Stimulated activated CD4-positive, alpha-beta T cell treated with anti-CD3 and anti-CD28 coated beads, Interleukin-15, amount 100 ng/mL, for 1 hour (primary cell): ENCODE measurements around the gene EIF3B.
"Not testable (repeated sequence)": the region's sequence is repeated elsewhere in the genome, so short reads cannot be mapped to it uniquely, and the experiment has no call there.

Experiments used
- DNase-seq, 2 donors: peaks; one replicate each; pipeline ENCODE4 v3.0.0-alpha.2; 2020; ENCODE audit warnings: low read depth in 1 of 2, low spot score in 1 of 2

The EIF3B gene

DNA sequence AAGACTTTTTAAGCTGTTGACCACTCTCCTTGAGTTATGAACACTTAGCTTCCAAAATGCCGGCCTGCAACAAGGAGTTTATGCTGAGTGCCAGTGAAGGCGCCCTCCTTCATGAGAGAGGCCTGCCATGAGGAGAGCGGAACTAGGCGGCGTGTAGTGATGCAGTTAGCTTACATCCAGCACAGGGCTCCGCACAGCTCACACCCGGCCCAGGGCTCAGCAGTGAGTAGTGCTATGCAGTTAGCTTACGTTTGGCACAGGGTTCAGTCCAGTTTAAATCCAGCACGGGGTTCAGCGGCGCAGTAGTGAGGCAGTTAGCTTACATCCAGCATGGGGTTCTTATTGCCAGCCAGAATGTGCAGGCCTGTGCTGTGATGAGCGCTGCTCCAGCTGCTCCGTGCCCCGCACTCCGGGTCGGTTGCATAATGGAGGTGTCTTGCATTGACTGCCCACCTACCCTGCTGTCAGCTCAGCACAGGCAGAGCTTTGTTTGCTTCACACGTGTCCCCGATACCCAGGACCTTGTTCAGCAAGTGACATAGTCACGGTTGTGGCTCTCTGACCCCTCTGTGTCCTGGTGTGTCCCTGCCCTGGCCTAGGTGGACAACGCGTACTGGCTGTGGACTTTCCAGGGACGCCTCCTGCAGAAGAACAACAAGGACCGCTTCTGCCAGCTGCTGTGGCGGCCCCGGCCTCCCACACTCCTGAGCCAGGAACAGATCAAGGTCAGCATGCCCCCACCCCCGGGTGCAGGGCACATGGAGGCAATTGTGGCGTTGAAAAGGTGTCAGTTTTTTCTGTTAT, 21.9 kb downstream of the EIF3B start:
- DNase-seq = no peak

- DNase-seq = not testable (repeated sequence)
Measured at GRCh38 chr7:2377492-2377891, 22.9 kb downstream of the EIF3B start.

DNA sequence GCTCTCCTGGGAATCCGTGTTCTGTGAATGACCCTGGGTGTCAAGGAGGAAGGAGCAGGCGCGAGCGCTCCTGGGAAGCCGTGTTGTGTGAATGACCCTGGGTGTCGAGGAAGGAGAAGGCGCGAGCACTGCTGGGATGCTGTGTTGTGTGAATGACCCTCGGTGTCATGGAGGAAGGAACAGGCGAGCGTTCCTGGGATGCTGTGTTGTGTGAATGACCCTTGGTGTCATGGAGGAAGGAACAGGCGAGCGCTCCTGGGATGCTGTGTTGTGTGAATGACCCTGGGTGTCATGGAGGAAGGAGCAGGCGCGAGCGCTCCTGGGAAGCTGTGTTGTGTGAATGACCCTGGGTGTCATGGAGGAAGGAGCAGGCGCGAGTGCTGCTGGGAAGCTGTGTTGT, 23.5 kb downstream of the EIF3B start:
- DNase-seq = not testable (repeated sequence)

- DNase-seq = no peak
Measured at GRCh38 chr7:2379161-2379560, 24.5 kb downstream of the EIF3B start.

DNA sequence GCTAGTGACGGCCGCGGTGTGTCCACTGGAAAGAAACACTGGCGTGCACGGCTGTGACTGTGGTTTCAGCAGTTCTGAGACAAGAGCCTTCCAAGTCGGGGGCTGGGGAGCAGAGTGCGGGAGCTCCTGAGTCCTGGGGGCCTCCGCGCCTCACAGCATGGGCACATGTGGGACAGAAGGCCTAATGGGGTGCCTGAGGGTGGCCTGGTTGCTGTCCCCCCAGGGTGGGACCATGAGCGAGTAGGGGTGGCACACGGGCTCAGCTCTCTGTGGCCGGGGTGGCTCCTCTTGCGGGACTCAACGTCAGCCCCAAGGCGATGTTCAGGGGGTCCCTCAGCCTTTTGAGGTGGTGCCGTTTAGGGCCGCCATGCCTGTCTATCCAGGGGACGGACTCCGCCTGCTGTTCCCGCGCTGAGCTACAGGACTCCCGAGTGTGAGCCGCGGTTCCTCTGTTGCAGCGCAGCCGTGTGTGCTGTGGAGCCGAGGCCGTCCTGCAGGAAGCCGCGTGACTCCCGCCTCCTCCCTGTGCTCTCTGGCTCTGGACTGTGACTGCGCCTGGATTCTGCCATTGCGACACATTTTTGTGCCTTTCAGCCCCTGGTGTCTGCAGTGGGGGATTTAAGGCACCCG, 25.3 kb downstream of the EIF3B start:
- DNase-seq = no peak

DNA sequence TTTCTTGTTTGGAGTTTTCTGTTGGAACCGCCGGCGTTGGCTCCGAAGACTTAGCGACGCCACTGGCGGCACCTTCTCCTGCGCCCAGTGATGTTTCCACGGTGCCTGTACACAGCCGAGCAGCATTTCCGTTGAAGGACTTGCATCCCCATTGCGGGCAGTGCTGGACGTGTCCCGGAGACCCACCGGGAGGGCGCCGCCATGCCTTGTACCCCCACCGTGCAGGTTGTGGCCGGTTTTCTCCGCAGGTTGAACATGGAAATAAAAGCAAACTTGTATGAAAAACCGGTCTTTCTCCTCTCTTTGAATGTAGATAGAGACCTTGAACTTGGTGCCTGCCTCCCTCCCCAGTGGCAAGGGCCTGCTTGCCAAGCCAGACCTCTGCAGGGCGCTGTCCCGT, 25.8 kb downstream of the EIF3B start:
- DNase-seq = no peak

DNA sequence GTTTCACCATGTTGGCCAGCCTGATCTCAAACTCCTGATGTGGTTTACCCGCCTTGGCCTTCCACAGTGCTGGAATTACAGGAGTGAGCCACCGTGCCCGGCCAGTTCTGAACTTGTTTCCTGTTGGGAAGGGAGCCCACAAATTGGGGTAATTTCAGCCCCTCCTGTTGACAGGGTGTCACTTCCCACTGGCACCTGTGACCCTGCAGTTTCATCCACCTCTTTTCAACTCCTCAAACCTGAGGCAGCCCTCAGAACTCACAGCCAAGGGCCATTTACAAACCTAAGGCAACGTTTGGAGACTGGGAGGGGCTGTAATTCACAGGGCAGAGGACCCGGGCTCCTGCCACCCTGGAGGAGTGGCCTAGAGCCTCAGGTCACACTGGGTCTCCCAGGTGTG, 26.6 kb downstream of the EIF3B start:
- no peak for DNase-seq

- no peak for DNase-seq
Measured at GRCh38 chr7:2381881-2382509, 27.4 kb downstream of the EIF3B start.

- DNase-seq = no peak
Measured at GRCh38 chr7:2383543-2384274, 29.1 kb downstream of the EIF3B start.

- no peak for DNase-seq
Measured at GRCh38 chr7:2384354-2385243, 30.0 kb downstream of the EIF3B start.

DNA sequence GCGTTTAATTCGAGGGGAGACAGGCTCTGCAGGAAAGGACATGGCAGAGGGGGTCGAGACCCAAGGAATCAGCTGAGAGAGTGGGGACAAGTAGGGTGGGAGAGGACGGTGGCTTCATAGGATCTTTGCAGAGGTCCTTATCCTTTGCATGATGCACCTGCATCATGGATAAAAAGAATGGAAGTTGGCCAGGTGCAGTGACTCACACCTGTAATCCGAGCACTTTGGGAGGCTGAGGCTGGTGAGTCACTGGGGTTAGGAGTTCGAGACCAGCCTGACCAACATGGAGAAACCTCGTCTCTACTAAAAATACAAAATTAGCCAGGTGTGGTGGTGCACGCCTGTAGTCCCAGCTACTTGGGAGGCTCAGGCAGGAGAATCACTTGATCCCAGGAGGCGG, 31.5 kb downstream of the EIF3B start:
- DNase-seq = not testable (repeated sequence)

DNA sequence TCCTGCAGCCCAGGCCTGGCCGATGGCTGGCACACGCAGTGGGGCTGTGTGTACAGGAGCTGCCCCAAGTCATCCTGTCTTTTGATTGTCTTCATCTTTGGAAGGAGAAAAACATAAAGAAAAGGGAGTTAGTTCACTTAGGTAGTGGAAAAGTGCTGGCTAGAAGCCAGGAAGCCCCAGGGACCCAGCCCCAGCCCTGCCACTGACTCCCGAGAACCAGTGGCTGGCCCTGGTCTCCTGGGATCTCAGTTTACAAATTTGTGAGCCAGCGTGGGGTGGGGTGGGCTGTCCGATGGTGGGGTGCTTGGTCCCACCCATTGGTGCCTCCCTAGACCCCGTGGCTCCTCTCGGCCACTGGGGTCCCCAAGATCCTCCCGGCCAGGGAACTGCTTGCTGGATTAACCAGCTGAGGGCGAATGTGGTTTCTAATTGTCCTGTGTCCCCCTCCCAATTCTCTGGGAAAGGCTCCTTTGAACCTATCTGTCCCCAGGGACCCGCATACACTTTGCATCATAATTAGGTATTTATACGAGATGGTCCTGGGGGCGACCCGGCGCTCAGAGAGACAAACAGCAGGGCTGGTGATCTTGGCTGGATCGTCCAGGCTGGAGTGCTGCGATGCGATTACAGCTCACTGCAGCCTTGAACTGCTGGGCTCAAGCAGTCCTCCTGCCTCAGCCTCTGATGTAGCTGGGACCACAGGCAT, 32.5 kb downstream of the EIF3B start:
- DNase-seq = no peak

GRCh38 chr7:2387897-2388636, 33.4 kb downstream of the EIF3B start:
- DNase-seq = no peak

- DNase-seq = no peak
Measured at GRCh38 chr7:2388637-2388954, 34.0 kb downstream of the EIF3B start.

GRCh38 chr7:2390020-2390816, 35.6 kb downstream of the EIF3B start:
- DNase-seq = not testable (repeated sequence)

- no peak for DNase-seq
Measured at GRCh38 chr7:2393706-2394105, 39.1 kb downstream of the EIF3B start.

DNA sequence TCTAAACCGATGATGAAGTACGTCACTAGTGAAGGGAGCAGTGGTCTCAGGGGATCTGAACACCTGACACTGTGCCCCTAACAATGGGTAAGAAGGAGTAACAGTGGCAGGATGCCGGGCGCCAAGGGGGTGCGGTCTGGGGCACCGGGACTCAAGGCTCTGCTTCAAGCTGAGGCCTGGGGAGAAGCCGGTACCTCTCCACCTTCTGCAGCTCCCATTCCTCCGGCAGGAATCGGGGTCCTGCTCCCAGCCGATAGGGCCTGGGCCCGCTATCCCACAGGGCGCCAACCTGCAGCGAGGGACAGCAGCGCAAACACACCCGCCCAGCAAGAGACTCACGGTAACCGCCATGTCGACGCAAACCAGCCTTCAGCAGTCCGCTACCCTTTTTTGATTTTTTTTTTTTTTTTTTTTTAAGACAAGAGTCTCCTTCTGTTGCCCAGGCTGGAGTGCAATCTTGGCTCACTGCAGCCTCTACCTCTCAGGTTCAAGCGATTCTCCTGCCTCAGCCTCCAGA, 40.0 kb downstream of the EIF3B start:
- DNase-seq = no peak

DNA sequence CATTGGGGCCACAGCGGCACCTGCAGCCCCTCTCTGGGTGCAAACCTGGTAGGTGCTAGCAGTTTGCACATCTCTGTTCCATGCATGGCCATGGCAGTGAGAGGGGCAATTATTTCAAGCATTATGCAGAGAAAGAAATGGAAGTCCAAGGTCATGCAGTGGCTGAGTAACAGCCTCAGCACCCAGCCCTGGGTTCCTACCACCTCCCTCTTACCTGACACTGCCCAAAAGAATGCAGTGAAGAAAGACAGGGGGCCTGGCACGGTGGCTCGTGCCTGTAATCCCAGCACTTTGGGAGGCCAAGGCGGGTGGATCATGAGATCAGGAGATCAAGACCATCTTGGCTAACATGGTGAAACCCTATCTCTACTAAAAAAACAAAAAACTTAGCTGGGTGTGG, 43.9 kb downstream of the EIF3B start:
- DNase-seq = no peak
